Tibial nerve (tissue), 4 donors: Measurements from ENCODE around the gene TNFRSF21. TPM values are rescaled to one million over a fixed set of nuclear protein-coding genes. Genes with fewer than 3 reads are reported as not detected.

Experiments
- DNase-seq, 2 donors: peaks; one replicate each; pipeline ENCODE4 v3.0.0-alpha.2; 2019; ENCODE audit warnings: low spot score in 2 of 2
- H3K27ac ChIP-seq, 4 donors: fragments of 200-600 bp; sonication (generic) in 3 of 4; one replicate each; pipeline ENCODE4 v1.5.1; 2017 to 2019; ENCODE audit warnings: mild to moderate bottlenecking in 1 of 4
- H3K27me3 ChIP-seq, 2 donors: fragments of 200-600 bp; sonication (generic) in 1 of 2; one replicate each; pipeline versions ENCODE4 v1.5.1 to v1.6.0; 2017 to 2019
- H3K36me3 ChIP-seq, 3 donors: fragments of 200-600 bp; sonication (generic); one replicate each; pipeline ENCODE4 v1.5.1; 2018 to 2019
- H3K4me1 ChIP-seq, 4 donors: fragments of 200-600 bp; sonication (generic) in 3 of 4; one replicate each; pipeline ENCODE4 v1.5.1; 2017 to 2019
- H3K4me3 ChIP-seq, 4 donors: fragments of 200-600 bp; sonication (generic) in 3 of 4; one replicate each; pipeline ENCODE4 v1.5.1; 2017 to 2019; ENCODE audit warnings: mild to moderate bottlenecking in 1 of 4, moderate library complexity in 1 of 4
- H3K9me3 ChIP-seq, 4 donors: fragments of 200-600 bp; sonication (generic) in 3 of 4; one replicate each; pipeline ENCODE4 v1.5.1; 2017 to 2019
- CTCF ChIP-seq, 5 experiments: fragments of 200-600 bp in 3 of 5; fragments of 450-650 bp in 2 of 5; sonication (generic) in 3 of 5; IDR thresholded peaks; one replicate each; pipeline ENCODE4 v1.5.1; 2016 to 2019; ENCODE audit warnings: antibody characterized with exemption in 5 of 5, mild to moderate bottlenecking in 3 of 5, moderate library complexity in 2 of 5
- EP300 ChIP-seq, 2 donors: sonication (generic); formaldehyde crosslinking; IDR thresholded peaks; one replicate each; pipeline ENCODE4 v1.6.1; 2017; ENCODE audit warnings: antibody characterized with exemption in 2 of 2, mild to moderate bottlenecking in 1 of 2
- POLR2A ChIP-seq, 2 donors: fragments of 450-650 bp; IDR thresholded peaks; one replicate each; pipeline ENCODE4 v1.6.1; 2017; ENCODE audit warnings: antibody characterized with exemption in 2 of 2, mild to moderate bottlenecking in 2 of 2, moderate library complexity in 2 of 2
- WGBS, 2 donors: methylation state at CpG; one replicate each; pipeline ENCODE4 v1.1.5; 2018; 5-methylcytosine and 5-hydroxymethylcytosine counted together
- total RNA-seq, 4 donors: library from RNA; depleted of rRNA; stranded (reverse); fragments of >200 nt; gene quantifications; one replicate each; pipeline ENCODE4 v1.1.0, GENCODE V29; 2016

Gene TNFRSF21
- total RNA-seq, 4 donors from 2014 or later, result 5.7 to 8.0 (median 7.6) TPM

GRCh38 chr6:47242483-47243386 lies 67.0 kb downstream of the TNFRSF21 start:
- Histone ChIP-seq H3K9me3 (no peaks in the 10 kb centered on the region), H3K36me3 (no peaks in the 10 kb centered on the region), H3K4me1 (peaks cover 0 to 8% (median 2%) of the 10 kb centered on the region in 4 donors), H3K27ac (peak overlapping the region in 1 of 4 donors; percentile 55), H3K4me3 (no peak overlapping the region), H3K27me3 (no peaks in the 10 kb centered on the region)
- peak; percentile 54 to 83 for TF ChIP-seq EP300 (IDR thresholded peaks at IDR 0.05)
- TF ChIP-seq CTCF (IDR thresholded peaks at IDR 0.05), result no peak
- 46 to 62% methylated on average over 14 of the region's 14 CpGs for WGBS, 2 donors
- peak; percentile 50 to 52 for DNase-seq

GRCh38 chr6:47241742-47242482 lies 67.8 kb downstream of the TNFRSF21 start:
- no peaks in the 10 kb centered on the region for H3K9me3 ChIP-seq
- TF ChIP-seq POLR2A (IDR thresholded peaks at IDR 0.05), result no peak
- no peak for TF ChIP-seq CTCF (IDR thresholded peaks at IDR 0.05)
- no peak for TF ChIP-seq EP300 (IDR thresholded peaks at IDR 0.05)
- peaks cover 0 to 8% (median 2%) of the 10 kb centered on the region in 4 donors for H3K4me1 ChIP-seq
- no peaks in the 10 kb centered on the region for H3K27me3 ChIP-seq
- H3K4me3 ChIP-seq, result no peak overlapping the region
- no peak for DNase-seq
- WGBS, 2 donors, result 82 to 86% methylated on average over 4 of the region's 4 CpGs
- H3K36me3 ChIP-seq, result no peaks in the 10 kb centered on the region
- peak overlapping the region in 1 of 4 donors; percentile 55 for H3K27ac ChIP-seq

- Histone ChIP-seq H3K36me3 (no peaks in the 10 kb centered on the region), H3K9me3 (no peaks in the 10 kb centered on the region), H3K27me3 (no peaks in the 10 kb centered on the region), H3K4me1 (peaks cover 0 to 5% (median 2%) of the 10 kb centered on the region in 4 donors), H3K27ac (no peak overlapping the region), H3K4me3 (no peak overlapping the region)
- 87 to 92% methylated on average over 5 of the region's 5 CpGs for WGBS, 2 donors
- TF ChIP-seq CTCF (IDR thresholded peaks at IDR 0.05) (no peak), EP300 (IDR thresholded peaks at IDR 0.05) (no peak), POLR2A (IDR thresholded peaks at IDR 0.05) (no peak)
- DNase-seq, result no peak
Measured at GRCh38 chr6:47240277-47240890, 69.3 kb downstream of the TNFRSF21 start.

GRCh38 chr6:47239546-47239945 lies 70.2 kb downstream of the TNFRSF21 start:
- TF ChIP-seq POLR2A (IDR thresholded peaks at IDR 0.05) (no peak), EP300 (IDR thresholded peaks at IDR 0.05) (no peak), CTCF (IDR thresholded peaks at IDR 0.05) (no peak)
- Histone ChIP-seq H3K27me3 (no peaks in the 10 kb centered on the region), H3K4me1 (peaks cover 0 to 5% (median 2%) of the 10 kb centered on the region in 4 donors), H3K9me3 (no peaks in the 10 kb centered on the region), H3K4me3 (no peak overlapping the region), H3K27ac (no peak overlapping the region), H3K36me3 (no peaks in the 10 kb centered on the region)
- DNase-seq, result no peak
- WGBS, 2 donors, result 91 to 92% methylated on average over 2 of the region's 2 CpGs
